NCI-H187 (cell line): Measurements from ENCODE around the gene HS6ST2.

Experiments used
- DNase-seq, 2 experiments: peaks; one replicate each; lab custom pipeline; 2025; lab: John Stamatoyannopoulos, UW

HS6ST2 gene

GRCh38 chrX:132673331-132673730, 285.1 kb downstream of the HS6ST2 start:
- no peak for DNase-seq

DNA sequence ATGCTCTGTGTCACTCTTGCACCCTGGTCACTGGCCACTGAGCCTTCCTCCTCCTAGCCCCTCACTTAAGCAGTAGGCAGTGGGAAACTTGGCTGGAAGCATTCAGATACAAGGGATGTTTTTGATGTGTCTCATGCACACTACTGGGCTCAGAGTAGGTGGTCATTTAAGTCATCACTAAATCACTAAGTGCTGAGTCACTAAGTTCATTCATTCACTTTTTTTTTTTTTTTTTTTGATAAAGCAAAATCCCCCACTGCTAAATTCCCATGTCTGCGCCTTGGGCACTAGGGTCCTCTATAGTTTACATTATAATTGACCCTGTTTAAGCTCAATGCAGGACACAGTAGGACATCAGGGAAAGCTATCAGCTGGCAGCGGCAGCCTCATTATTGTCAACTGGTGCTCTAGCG, 287.2 kb downstream of the HS6ST2 start:
- DNase-seq: no peak

DNA sequence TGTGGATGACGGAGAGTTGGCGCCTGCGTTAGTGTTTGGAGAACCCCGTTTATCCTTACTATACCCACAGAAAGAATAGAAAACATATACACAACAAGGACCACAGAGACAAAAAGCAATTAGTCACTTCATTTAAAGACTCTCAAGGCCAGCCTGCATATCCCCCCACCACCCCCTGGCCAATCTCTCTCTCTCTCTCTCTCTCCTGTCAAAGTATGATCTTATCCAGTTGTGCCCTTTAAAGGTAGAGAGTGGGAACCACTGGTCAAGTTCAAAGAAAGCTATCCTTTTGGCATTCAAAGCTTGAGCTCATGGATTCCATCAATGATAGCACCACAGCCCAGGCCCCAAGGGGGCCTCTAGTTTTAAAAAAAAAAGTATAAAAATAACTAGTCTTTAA, 289.3 kb downstream of the HS6ST2 start:
- DNase-seq: no peak

- DNase-seq: no peak
Observed at GRCh38 chrX:132668178-132668577, 290.3 kb downstream of the HS6ST2 start.

DNA sequence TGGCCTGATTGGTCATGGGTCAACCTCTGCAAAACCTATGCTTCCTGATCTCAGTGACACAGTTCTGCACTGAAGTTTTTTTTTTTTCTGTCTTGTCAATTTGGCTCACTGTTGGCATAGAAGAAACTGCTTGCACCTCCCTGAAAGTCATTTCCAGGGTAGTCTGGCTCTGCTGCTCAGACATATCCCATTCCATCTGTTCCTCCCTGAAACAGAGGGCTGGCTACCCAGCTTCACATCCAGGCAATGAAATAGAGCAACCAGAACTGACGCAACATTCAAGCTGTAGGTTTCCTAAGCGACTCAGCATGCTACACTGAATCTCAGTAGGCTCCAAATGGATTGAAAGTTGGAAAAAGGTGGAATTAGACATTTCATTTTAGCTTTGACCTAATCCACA, 292.8 kb downstream of the HS6ST2 start:
- DNase-seq: no peak

GRCh38 chrX:132664273-132664672, 294.2 kb downstream of the HS6ST2 start:
- DNase-seq: no peak

- no peak for DNase-seq
Observed at GRCh38 chrX:132662844-132663243, 295.6 kb downstream of the HS6ST2 start.

DNA sequence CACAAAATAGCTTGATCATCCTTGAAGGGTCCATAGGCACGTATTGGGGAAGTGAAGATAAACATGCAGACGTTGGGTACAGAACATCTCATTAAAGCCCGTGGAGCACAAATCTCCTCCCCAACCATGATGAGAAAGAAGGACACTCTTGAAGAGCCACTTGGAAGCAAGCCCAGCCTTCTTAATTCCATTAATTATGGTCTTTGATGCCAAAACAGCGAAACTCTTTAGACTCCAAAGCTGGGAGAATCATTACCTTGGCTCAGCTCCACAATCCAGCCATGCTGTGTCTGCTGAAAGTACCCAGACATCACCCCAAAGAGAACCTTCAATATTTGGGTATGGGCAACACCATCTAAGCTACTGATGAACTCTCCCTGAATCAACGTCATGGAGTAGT, 300.6 kb downstream of the HS6ST2 start:
- no peak for DNase-seq

GRCh38 chrX:132652871-132653270, 305.6 kb downstream of the HS6ST2 start:
- DNase-seq: no peak

DNA sequence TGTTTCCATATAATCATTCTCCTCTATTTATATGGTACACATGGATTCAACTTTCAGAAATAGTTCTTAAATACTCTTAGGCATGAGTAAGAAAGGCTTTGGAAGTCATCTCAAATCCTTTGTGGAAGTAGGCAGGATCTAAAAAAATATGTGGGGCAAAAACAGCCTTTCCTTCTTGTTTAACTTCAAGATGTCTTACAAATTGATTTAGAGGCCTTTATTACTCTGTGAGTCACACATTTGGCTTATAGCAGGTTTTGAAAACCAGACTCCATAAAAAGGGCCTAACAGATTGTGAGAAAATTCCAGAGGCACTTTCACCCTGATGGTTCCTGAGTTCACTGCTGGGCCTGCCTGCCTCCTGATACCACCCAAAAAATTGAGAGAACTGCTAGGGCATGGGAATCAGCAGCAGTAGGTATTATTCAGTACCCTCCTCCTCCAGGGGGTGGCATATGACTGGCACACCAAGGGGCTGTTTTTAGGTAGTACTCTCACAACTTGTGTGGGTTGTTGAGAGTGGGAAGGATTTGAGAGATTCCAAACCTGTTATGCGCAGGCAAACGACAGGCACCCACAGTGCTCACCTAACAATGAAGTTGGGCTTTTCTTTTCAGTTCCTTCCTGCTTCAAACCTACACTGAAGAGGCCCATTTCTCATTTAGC, 306.9 kb downstream of the HS6ST2 start:
- DNase-seq: no peak

DNA sequence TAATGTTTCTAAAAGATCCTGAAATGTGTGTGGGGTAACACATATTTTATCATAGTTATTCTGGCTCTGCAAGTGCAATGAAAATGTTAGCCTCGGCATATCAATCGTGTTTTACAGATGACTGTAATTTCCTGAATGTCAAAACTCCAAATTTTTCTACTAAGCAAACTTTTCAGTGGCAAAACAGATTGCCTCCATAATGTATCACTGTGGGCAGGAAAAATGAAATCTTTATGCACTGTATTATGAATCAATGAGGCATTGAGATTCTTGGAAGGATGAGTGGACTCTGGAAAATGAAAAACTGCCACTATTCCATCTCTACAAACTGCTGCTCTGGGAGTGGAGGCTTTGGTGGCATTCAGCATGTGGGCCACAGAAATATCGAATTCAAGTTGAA, 309.5 kb downstream of the HS6ST2 start:
- DNase-seq: no peak

DNA sequence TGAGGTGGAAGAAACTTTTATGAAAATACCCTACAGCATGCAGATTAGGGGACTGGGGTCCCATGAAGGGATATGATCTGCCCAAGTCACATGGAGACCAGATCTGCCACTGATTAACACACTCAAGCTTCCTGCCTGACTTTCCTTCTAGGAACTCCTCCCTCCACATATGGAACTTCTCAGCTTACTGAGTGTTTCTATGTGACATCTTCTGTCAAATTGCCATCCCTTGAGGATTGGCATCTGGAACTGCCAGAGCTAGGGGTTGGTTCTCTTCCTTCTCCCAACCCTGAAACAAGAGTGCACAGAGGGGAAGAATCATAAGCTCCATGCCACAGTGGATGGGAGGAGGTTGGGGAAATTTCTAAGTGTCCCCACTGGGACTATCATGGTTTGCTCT, 319.0 kb downstream of the HS6ST2 start:
- DNase-seq: no peak

DNA sequence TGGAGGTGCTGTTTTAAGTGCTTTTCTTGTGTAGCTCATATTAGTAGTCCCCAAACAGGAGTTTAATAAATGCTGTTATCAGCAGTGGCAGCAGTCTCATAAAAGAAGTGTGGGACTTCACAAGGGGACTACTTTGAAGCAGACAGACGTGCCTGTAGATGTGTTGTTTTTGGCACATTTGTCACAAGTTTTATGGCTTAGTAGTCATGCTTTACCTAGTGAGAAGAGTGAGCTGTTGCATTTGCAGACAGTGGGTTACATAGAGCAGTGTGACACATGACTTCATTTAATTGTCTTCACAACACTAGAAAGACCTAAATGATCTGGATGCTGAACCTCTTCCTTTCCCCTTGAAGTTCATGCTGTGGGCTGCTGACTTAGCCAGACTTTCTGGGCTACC, 320.1 kb downstream of the HS6ST2 start:
- no peak for DNase-seq

- DNase-seq: no peak
Observed at GRCh38 chrX:132636080-132636479, 322.3 kb downstream of the HS6ST2 start.

DNA sequence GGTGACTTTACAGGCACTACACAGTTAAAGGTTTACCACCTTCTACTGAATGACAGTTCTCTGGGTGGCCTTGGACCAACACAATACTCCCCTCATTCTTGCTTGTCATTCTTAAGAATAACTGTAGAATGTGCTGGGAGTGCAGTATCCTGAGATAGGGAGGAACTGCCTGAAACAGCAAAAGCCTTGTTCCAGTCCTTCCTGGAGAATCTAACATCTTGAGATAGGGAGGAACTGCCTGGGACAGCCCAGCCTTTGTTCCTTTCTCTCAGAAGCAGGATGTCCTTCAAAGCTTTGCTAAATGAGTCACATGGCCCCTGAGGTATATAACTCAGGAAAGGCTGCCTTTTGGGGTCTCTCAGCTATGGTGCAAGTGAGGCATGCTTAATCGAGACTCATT, 323.9 kb downstream of the HS6ST2 start:
- no peak for DNase-seq

- no peak for DNase-seq
Observed at GRCh38 chrX:132631579-132632232, 326.7 kb downstream of the HS6ST2 start.

DNA sequence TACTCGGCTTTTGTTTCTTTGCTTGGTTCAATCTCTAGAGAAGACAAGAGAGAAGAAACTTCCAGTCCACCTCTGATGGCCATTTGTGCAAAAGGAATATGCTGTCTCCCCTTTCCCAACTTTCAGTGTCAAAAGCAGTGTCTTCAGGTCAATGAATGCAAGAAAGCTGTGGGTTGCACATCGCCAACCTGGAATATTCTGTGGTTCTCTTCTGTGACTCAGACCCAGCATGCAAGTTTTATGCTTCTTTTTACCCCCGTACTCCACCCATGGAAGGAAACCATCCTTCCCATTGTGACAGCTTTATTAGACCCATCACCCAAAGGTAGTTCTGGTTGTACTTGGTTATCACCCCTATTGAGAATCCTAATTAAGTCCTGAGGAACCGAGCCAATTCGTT, 334.0 kb downstream of the HS6ST2 start:
- DNase-seq: no peak

GRCh38 chrX:132623942-132624341, 334.5 kb downstream of the HS6ST2 start:
- DNase-seq: no peak

- DNase-seq: no peak
Observed at GRCh38 chrX:132623300-132623699, 335.1 kb downstream of the HS6ST2 start.

GRCh38 chrX:132622130-132622529, 336.3 kb downstream of the HS6ST2 start:
- no peak for DNase-seq

- no peak for DNase-seq
Observed at GRCh38 chrX:132618810-132619209, 339.6 kb downstream of the HS6ST2 start.

- no peak for DNase-seq
Observed at GRCh38 chrX:132615391-132616131, 342.9 kb downstream of the HS6ST2 start.

- no peak for DNase-seq
Observed at GRCh38 chrX:132614297-132614696, 344.1 kb downstream of the HS6ST2 start.
